Measurements from ENCODE around the gene MAEA. TPM values are rescaled to one million over a fixed set of nuclear protein-coding genes. Genes with fewer than 3 reads are reported as not detected.

Gene MAEA
- total RNA-seq, 4 donors from 2014 or later: 66.2 to 140 (median 83.2) TPM

- no peaks in the 10 kb centered on the region for H3K27me3 ChIP-seq
- peak overlapping the region in 2 of 4 donors; percentile 50 to 66 for H3K27ac ChIP-seq
- H3K4me3 ChIP-seq: no peak overlapping the region
- H3K9me3 ChIP-seq: no peaks in the 10 kb centered on the region
- TF ChIP-seq EP300 (IDR thresholded peaks at IDR 0.05) (no peak), CTCF (IDR thresholded peaks at IDR 0.05) (no peak), POLR2A (IDR thresholded peaks at IDR 0.05) (no peak)
- peaks cover 0 to 26% (median 0%) of the 10 kb centered on the region in 3 donors for H3K36me3 ChIP-seq
- H3K4me1 ChIP-seq: peaks cover 0 to 80% (median 34%) of the 10 kb centered on the region in 4 donors
- DNase-seq (ENCODE audit: low spot score in 2 of 2): no peak
- 59 to 60% methylated on average over 15 of the region's 15 CpGs for WGBS, 2 donors
Measured at GRCh38 chr4:1293991-1294390, 4.3 kb downstream of the MAEA start.

- Histone ChIP-seq H3K36me3 (peaks cover 0 to 31% (median 0%) of the 10 kb centered on the region in 3 donors), H3K27ac (peak overlapping the region in 2 of 4 donors; percentile 64 to 67), H3K27me3 (no peaks in the 10 kb centered on the region), H3K4me3 (no peak overlapping the region), H3K9me3 (no peaks in the 10 kb centered on the region), H3K4me1 (peaks cover 0 to 82% (median 31%) of the 10 kb centered on the region in 4 donors)
- TF ChIP-seq POLR2A (IDR thresholded peaks at IDR 0.05): no peak
- no peak for TF ChIP-seq CTCF (IDR thresholded peaks at IDR 0.05)
- no peak for TF ChIP-seq EP300 (IDR thresholded peaks at IDR 0.05)
- no peak for DNase-seq (ENCODE audit: low spot score in 2 of 2)
- WGBS, 2 donors: 66 to 72% methylated on average over 12 to 14 of the region's 14 CpGs
Measured at GRCh38 chr4:1294424-1294823, 4.7 kb downstream of the MAEA start.

DNA sequence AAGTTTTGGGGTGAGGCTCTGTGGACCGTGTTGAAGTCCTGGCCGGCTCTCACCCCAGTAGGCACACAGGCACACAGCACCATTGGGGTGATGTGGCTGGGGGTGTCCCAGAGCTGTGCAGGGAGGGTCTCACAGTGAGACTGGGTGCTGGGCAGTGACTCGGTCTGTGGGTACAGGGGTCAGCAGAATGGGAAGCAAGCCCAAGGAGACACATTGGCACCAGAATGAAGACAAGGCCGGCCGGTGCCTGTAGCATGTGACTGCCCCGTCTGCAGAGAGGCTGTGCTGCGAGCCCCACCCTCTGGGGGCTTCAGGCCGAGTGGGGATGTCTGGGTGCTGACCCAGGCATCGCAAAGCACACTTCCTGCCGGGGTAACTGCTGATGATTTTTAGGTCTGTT, 5.2 kb downstream of the MAEA start:
- H3K36me3 ChIP-seq: peaks cover 0 to 35% (median 0%) of the 10 kb centered on the region in 3 donors
- H3K27me3 ChIP-seq: no peaks in the 10 kb centered on the region
- DNase-seq (ENCODE audit: low spot score in 2 of 2): no peak
- whole genome bisulfite sequencing, 2 donors: 13 to 23% methylated on average over 8 to 10 of the region's 10 CpGs
- H3K9me3 ChIP-seq: no peaks in the 10 kb centered on the region
- no peak overlapping the region for H3K4me3 ChIP-seq
- H3K4me1 ChIP-seq: peaks cover 0 to 86% (median 31%) of the 10 kb centered on the region in 4 donors
- H3K27ac ChIP-seq: peak overlapping the region in 2 of 4 donors; percentile 64 to 67
- TF ChIP-seq CTCF (IDR thresholded peaks at IDR 0.05): no peak
- TF ChIP-seq POLR2A (IDR thresholded peaks at IDR 0.05): no peak
- no peak for TF ChIP-seq EP300 (IDR thresholded peaks at IDR 0.05)

- Histone ChIP-seq H3K4me3 (no peak overlapping the region), H3K27ac (peak overlapping the region in 2 of 4 donors; percentile 64 to 67), H3K4me1 (peaks cover 0 to 90% (median 32%) of the 10 kb centered on the region in 4 donors), H3K9me3 (no peaks in the 10 kb centered on the region), H3K27me3 (no peaks in the 10 kb centered on the region), H3K36me3 (peaks cover 0 to 42% (median 0%) of the 10 kb centered on the region in 3 donors)
- TF ChIP-seq POLR2A (IDR thresholded peaks at IDR 0.05): no peak
- no peak for TF ChIP-seq EP300 (IDR thresholded peaks at IDR 0.05)
- no peak for TF ChIP-seq CTCF (IDR thresholded peaks at IDR 0.05)
- no peak for DNase-seq (ENCODE audit: low spot score in 2 of 2)
- WGBS, 2 donors: 73% methylated on average over 22 to 24 of the region's 24 CpGs
Measured at GRCh38 chr4:1295405-1296055, 5.8 kb downstream of the MAEA start.

DNA sequence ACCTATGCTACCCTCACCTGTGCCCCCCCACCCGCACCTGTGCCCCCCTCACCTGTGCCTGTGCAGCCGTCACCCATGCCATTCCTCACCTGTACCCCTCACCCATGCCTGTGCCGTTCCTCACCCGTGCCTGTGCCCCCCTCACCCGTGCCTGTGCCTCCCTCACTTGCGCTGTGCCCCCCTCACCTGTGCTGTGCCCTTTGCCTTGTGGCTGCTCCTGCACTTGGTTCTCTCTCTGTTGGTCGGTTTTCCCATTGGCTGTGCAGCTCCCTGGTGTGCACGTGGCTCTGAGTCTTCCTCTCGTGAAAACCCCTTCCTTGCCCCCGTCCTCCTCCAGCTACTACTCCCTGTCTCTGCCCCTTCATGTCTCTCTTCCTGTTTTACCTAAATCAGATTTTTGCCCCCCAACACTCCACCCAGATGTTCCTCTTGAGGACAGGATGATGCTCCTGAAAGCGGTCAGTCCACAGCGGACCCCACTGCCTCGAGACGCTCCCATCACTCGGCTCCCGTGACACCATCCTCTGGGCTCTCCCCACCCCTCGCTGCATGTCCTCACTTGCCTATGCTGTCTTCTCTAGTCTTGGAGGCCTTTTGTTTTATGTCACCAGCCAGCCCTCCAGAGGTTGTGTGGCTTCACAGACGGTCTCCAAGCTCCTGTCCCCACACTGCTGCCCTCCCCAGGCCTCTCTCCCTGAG, 6.8 kb downstream of the MAEA start:
- Histone ChIP-seq H3K27me3 (no peaks in the 10 kb centered on the region), H3K4me1 (peaks cover 0 to 88% (median 24%) of the 10 kb centered on the region in 4 donors), H3K9me3 (no peaks in the 10 kb centered on the region), H3K36me3 (peaks cover 0 to 48% (median 0%) of the 10 kb centered on the region in 3 donors), H3K27ac (no peak overlapping the region), H3K4me3 (no peak overlapping the region)
- DNase-seq (ENCODE audit: low spot score in 2 of 2): no peak
- TF ChIP-seq POLR2A (IDR thresholded peaks at IDR 0.05): no peak
- no peak for TF ChIP-seq CTCF (IDR thresholded peaks at IDR 0.05)
- TF ChIP-seq EP300 (IDR thresholded peaks at IDR 0.05): no peak
- WGBS, 2 donors: 81% methylated on average over 17 to 18 of the region's 18 CpGs

Measured in tibial nerve (tissue), 4 donors.